ENCODE results near the gene IFT25.
A peak's percentile ranks its signal among the peaks of the same experiment; 100 is the strongest.

Gene IFT25

DNA sequence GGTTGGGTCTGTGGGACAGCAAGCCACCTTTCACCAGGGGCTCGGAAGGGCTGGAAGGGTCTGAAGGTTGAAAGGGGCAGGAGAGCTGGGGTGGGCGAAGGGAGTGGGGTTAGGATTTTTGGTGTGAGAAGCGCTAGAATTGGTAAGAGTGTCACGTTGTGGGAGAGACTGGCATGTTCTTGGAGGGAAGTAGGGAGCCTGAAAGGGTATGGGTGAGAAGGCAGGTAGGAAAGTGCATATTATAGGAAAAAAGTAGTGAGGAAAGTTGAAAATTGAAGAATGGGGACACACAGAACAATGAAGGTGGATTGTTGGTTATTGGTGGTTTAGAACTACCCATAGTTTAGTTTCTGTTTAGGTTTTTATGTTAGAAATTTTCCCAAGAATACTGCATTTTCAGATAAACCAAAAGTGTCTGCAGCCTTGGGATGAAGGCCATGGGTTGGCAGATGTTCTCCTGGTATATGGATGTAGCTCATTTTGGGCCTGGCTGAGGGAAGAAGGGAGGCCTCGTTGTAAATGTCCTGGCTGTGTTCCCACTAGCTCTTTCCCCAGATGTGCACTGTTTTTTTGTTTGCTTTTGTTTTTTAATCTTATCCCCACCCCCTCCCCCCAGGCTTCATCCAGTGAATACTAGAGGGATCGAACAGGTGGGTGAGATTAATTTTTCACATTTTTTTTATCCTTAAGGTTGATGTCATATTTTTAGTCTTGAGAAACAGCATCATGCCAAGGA, 1.8 kb upstream of the IFT25 start:
- Mint-ChIP-seq H3K4me3 (peak overlapping the region; percentile 95 to 96 (median 95)), H3K27me3 (ENCODE audit: low read depth) (peaks cover 3% of the 10 kb centered on the region), H3K27ac (peak overlapping the region; percentile 84 to 91 (median 91)), H3K36me3 (ENCODE audit: low read depth) (peaks cover 25% of the 10 kb centered on the region), H3K4me1 (peaks cover 59% of the 10 kb centered on the region), H3K9me3 (no peaks in the 10 kb centered on the region)
- TF ChIP-seq CTCF (IDR thresholded peaks at IDR 0.05; ENCODE audit: unreplicated experiment in 3 of 3) = no peak

DNA sequence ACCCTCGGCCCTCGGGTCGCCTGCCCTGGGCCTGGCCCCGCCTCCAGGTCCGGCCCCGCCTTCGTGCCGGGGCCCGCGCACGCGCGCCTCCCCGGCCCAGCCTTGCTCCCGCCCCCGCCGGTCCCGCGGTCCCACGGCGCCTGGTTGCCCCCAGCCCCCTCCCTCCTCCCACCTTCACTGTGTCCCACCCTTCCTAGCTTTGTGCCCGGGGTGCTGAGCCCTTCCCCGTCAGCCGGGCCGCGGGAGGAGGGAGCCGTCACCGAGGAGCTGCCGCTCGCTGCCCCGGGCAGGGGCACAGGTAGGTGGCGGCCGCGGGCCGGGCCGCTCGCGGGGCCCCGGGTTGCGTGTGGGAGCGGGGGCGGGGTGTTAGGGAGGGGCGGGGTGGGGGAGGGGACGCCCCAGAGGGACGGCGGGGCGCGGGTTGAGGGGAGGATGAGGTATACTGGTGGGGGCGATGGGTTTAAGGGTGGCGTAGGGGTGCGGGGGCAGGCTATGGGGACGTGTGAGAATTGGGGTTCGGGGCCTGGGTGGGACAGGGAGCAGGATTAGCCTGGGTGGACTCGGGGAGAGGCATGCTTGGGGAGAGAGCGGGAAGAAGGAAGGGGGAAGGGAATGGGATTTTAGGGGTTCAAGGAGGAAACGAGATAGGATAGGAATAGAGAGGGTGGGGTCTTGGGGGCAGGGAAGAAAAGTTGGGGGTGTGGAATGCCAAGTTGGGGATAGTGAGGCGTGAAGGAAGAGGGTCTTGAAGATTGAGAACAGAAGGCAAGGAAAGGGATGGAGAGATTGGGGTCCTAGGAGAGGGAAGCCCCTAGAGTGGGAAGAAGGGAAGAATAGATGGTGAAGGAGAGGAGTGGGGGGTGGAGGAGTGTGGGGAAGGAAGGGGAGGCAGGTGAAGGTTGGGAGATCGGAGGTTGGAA, 1.0 kb upstream of the IFT25 start, which contains the start of gene LRRC42:
TSS of gene LRRC42 (plus strand) at position 99 of the 920 bp plus-strand sequence. CDS start 5,650 bp downstream, outside the sequence.
- no peak for TF ChIP-seq CTCF (IDR thresholded peaks at IDR 0.05; ENCODE audit: unreplicated experiment in 3 of 3)
- H3K27me3 Mint-ChIP-seq (ENCODE audit: low read depth) = peaks cover 3% of the 10 kb centered on the region
- no peaks in the 10 kb centered on the region for H3K9me3 Mint-ChIP-seq
- peaks cover 59% of the 10 kb centered on the region for H3K4me1 Mint-ChIP-seq
- H3K27ac Mint-ChIP-seq = peak within 1 kb of the TSS; percentile 91 to 97 (median 93)
- H3K4me3 Mint-ChIP-seq = peak within 1 kb of the TSS; percentile 95 to 96 (median 95)
- H3K36me3 Mint-ChIP-seq (ENCODE audit: low read depth) = peaks cover 22% of the 10 kb centered on the region

DNA sequence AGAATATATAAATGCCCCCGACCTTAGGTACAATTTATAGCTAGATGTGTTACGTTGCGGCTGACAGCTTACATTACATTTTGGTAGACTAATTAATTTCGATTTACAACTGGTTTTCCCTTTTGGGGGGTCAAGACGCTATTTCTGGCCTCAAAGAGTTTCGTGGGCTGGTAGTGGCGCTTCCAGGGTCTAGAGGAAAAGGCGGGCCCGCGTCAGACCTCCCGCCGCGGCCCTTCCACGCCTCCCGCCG, 391 bp downstream of the IFT25 start:
- Mint-ChIP-seq H3K27ac (peak overlapping the region; percentile 84 to 97 (median 93)), H3K9me3 (no peaks in the 10 kb centered on the region), H3K4me3 (peak overlapping the region; percentile 94 to 96 (median 95)), H3K27me3 (ENCODE audit: low read depth) (peaks cover 3% of the 10 kb centered on the region), H3K36me3 (ENCODE audit: low read depth) (peaks cover 19% of the 10 kb centered on the region), H3K4me1 (peaks cover 54% of the 10 kb centered on the region)
- TF ChIP-seq CTCF (IDR thresholded peaks at IDR 0.05; ENCODE audit: unreplicated experiment in 3 of 3) = no peak

- Mint-ChIP-seq H3K27me3 (ENCODE audit: low read depth) (peaks cover 3% of the 10 kb centered on the region), H3K36me3 (ENCODE audit: low read depth) (peaks cover 22% of the 10 kb centered on the region), H3K4me1 (peaks cover 49% of the 10 kb centered on the region), H3K27ac (peak overlapping the region; percentile 84 to 97 (median 93)), H3K9me3 (no peaks in the 10 kb centered on the region), H3K4me3 (peak overlapping the region; percentile 94 to 96 (median 95))
- no peak for TF ChIP-seq CTCF (IDR thresholded peaks at IDR 0.05; ENCODE audit: unreplicated experiment in 3 of 3)
Measured at GRCh38 chr1:53944469-53945182, 873 bp downstream of the IFT25 start.

DNA sequence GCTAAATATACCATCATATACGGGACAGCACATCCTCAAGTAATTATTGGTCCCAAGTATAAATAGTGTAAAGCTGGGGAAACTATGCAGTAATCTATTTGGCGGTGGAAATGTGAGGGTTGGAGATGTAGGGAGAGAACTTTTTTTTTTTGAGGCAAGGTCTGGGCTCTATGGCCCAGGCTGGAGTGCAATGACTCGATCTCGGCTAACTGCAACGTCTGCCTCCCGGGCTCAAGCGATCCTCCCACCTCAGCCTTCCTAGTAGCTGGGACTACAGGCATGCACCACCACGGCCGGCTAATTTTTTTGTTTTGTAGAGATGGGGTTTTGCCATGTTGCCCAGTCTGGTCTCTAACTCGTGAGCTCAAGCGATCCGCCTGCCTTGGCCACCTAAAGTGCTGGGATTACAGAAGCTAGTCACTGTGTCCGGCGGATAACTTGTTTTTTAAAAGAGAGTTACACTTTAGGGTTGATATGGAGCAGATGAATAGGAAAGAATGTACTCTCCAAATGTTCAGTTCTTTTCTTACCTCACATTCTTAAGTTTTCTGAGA, 1.9 kb downstream of the IFT25 start:
- Mint-ChIP-seq H3K9me3 (no peaks in the 10 kb centered on the region), H3K4me3 (peak overlapping the region; percentile 82 to 96 (median 82)), H3K36me3 (ENCODE audit: low read depth) (peaks cover 29% of the 10 kb centered on the region), H3K4me1 (peaks cover 38% of the 10 kb centered on the region), H3K27ac (peak overlapping the region in 2 of 3 experiments; percentile 37 to 50), H3K27me3 (ENCODE audit: low read depth) (peaks cover 3% of the 10 kb centered on the region)
- TF ChIP-seq CTCF (IDR thresholded peaks at IDR 0.05; ENCODE audit: unreplicated experiment in 3 of 3) = no peak

All from nephron (organoid).